Kidney (tissue), 14 donors: Measurements from ENCODE around the gene TNS3. TPM values are rescaled to one million over a fixed set of nuclear protein-coding genes. Genes with fewer than 3 reads are reported as not detected.

Experiments used
- DNase-seq, 5 donors: peaks; one replicate each; pipeline ENCODE4 v3.0.0-alpha.2; 2013 to 2020
- FAIRE-seq: peaks from 2 replicates; lab custom pipeline; 2012; peaks lifted over from hg19 to GRCh38; lab: Jason Lieb, UNC
- H3K27ac ChIP-seq, 2 donors: one replicate each; pipeline ENCODE4 v1.7.0; 2013; ENCODE audit warnings: low read depth in 2 of 2, low read length in 2 of 2, inconsistent platforms in 1 of 2
- H3K27me3 ChIP-seq: one replicate; pipeline ENCODE4 v1.7.1; 2013; ENCODE audit warnings: low read length, inconsistent platforms; ENCODE audit not compliant: control insufficient read depth, insufficient read depth
- H3K36me3 ChIP-seq, 3 donors: one replicate each; pipeline versions ENCODE4 v1.7.0 to v1.7.1; 2013; ENCODE audit warnings: low read length in 3 of 3, control low read depth in 1 of 3, inconsistent platforms in 1 of 3; ENCODE audit not compliant: insufficient read depth in 3 of 3, control insufficient read depth in 2 of 3
- H3K4me1 ChIP-seq, 3 donors: one replicate each; pipeline versions ENCODE4 v1.7.0 to v1.7.1; 2013; ENCODE audit warnings: low read length in 3 of 3, inconsistent platforms in 1 of 3, low read depth in 1 of 3; ENCODE audit not compliant: control insufficient read depth in 2 of 3, insufficient read depth in 2 of 3
- H3K4me3 ChIP-seq, 3 donors: one replicate each; pipeline versions ENCODE4 v1.7.0 to v1.8.1; 2013; ENCODE audit warnings: low read length in 3 of 3, control low read depth in 1 of 3, inconsistent platforms in 1 of 3
- H3K9ac ChIP-seq, 3 donors: one replicate each; pipeline versions ENCODE4 v1.7.0 to v1.7.1; 2013; ENCODE audit warnings: low read length in 3 of 3, control low read depth in 1 of 3, inconsistent platforms in 1 of 3
- H3K9me3 ChIP-seq, 3 donors: one replicate each; pipeline versions ENCODE4 v1.7.0 to v1.7.1; 2013; ENCODE audit warnings: low read length in 3 of 3, control low read depth in 1 of 3, inconsistent platforms in 1 of 3; ENCODE audit not compliant: control insufficient read depth in 2 of 3, insufficient read depth in 1 of 3
- CTCF ChIP-seq: IDR thresholded peaks from 3 replicates; pipeline ENCODE4 v1.5.1; 2012; ENCODE audit warnings: mild to moderate bottlenecking, moderate library complexity, borderline replicate concordance; ENCODE audit not compliant: insufficient read depth; ENCODE audit errors: extremely low read depth
- intact Hi-C: fragments of 100-400 bp; cut with DNase I; formaldehyde crosslinking; loops from one replicate; pipeline ENCODE4 v1.11.1; 2022
- polyA plus RNA-seq: library from polyadenylated mRNA; stranded (reverse); fragments of 350-450 nt; fragmentation: Illumina TruSeq; extraction: RNeasy Lipid Tissue Mini Kit (QIAGEN cat#74804); gene quantifications from one replicate; pipeline ENCODE4 v1.2.3, GENCODE V29; 2014; ENCODE audit warnings: low read depth, low replicate concordance; ENCODE audit not compliant: insufficient read depth
- total RNA-seq: library from RNA; stranded (reverse); fragmentation: NEBNext Ultra II Directional; extraction: Animal tissue kit (Norgen Biotek cat#: 25700); gene quantifications from one replicate; pipeline ENCODE4 v1.2.1, GENCODE V29; 2021
- donor health status: control.
- donor health status: control.
- donor health status: control.
- donor health status: control.
- donor health status: control.
- donor health status: DM: yes; HTN: yes; CAD: no.
- donor health status: Normal renal cell carcinoma (clear cell type).

The TNS3 gene
- total and polyA plus RNA-seq, 2 donors from 2014 or later: 38.4 to 198 TPM

DNA sequence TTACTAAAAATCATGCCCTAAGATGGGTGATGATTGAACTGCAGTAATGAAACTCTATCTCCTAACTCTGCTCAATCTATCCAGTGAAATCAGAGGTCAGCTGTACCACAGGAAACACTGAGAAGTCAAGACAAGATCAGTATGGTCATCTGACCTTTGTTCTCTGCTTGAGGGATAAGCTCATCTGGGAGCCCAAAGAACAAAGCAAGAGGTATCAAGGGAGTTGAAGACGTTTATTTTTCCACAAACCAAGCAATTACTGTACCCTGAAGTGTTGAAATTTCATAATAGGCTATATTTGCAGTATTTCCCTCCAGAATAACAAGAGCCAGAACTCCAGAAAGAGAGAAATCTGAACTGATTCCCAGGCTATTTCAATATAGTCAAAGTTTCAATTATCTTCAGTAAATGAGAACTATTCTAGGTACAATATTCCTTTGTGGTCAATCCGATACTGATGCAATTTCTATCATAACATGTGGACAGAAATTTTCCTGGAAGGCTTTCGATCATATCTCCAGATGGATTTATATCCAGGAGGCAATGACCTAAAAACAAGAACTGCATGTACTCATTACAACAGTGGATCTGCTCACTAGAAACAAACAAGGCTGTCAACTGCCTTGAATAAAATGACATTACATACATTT is 345.3 kb downstream of the TNS3 start:
- DNase-seq: no peak
- no peaks in the 10 kb centered on the region for H3K4me1 ChIP-seq
- no peaks in the 10 kb centered on the region for H3K36me3 ChIP-seq
- no peak overlapping the region for H3K27ac ChIP-seq
- H3K9me3 ChIP-seq: no peaks in the 10 kb centered on the region
- H3K4me3 ChIP-seq: no peak overlapping the region
- no peak for TF ChIP-seq CTCF
- intact Hi-C loops: no loop called here
- FAIRE-seq: no peak
- H3K27me3 ChIP-seq: no peaks in the 10 kb centered on the region
- H3K9ac ChIP-seq: no peak overlapping the region

- Histone ChIP-seq H3K9me3 (no peaks in the 10 kb centered on the region), H3K27ac (no peak overlapping the region), H3K9ac (no peak overlapping the region), H3K4me1 (no peaks in the 10 kb centered on the region), H3K4me3 (no peak overlapping the region), H3K36me3 (no peaks in the 10 kb centered on the region), H3K27me3 (no peaks in the 10 kb centered on the region)
- FAIRE-seq: no peak
- no peak for TF ChIP-seq CTCF
- DNase-seq: no peak
- intact Hi-C loops: no loop called here
Measured at GRCh38 chr7:47233996-47234395, 347.9 kb downstream of the TNS3 start.

- no peak for FAIRE-seq
- intact Hi-C loops: no loop called here
- Histone ChIP-seq H3K4me3 (no peak overlapping the region), H3K9me3 (no peaks in the 10 kb centered on the region), H3K9ac (no peak overlapping the region), H3K27ac (no peak overlapping the region), H3K4me1 (no peaks in the 10 kb centered on the region), H3K36me3 (no peaks in the 10 kb centered on the region), H3K27me3 (no peaks in the 10 kb centered on the region)
- TF ChIP-seq CTCF: no peak
- no peak for DNase-seq
Measured at GRCh38 chr7:47232751-47233412, 349.0 kb downstream of the TNS3 start.
